GM19372 (cell line): ENCODE data around the gene RASA3.

ENCODE experiments used
- ATAC-seq: cut with Tn5 transposase; IDR thresholded peaks from one replicate; pipeline ENCODE4 v1.9.1; 2021; ENCODE audit warnings: mild to moderate bottlenecking, low read depth, moderate library complexity; ENCODE audit not compliant: unreplicated experiment

The RASA3 gene

GRCh38 chr13:114041493-114041892, 90.9 kb downstream of the RASA3 start:
- no peak for ATAC-seq

DNA sequence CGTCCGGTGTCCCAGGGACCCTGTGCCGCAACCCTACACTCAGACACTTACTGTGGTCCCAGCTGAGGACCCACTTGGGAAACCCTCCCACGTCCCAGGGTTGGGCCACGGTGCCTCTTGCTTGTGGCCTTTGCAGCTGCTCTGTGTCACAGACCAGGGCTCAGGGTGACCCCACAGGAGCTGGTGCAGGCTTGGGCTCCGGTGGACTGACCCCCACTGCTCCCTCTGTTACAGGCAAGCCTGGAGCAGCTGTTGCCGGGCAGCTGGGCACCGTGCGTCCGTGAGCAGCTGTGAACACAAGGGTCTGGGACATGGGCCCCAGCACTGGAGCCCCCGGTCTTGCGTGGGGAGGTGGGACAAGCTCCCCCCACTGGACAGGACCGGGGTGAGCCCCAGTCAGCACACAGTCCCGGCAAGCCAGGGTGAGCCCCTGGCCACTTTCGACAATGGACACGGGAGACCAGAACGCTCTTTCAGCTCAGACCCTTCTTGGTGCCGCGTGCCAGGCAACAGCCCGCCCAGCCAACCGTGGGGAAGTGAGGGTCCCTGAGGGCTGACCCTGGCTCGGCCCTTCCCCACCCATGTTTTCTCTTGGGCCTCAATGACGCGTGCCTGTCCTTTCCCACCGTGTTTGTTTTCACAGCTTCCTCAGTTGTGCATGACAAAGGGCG, 92.8 kb downstream of the RASA3 start:
- no peak for ATAC-seq

GRCh38 chr13:114038900-114039299, 93.5 kb downstream of the RASA3 start:
- ATAC-seq = no peak

DNA sequence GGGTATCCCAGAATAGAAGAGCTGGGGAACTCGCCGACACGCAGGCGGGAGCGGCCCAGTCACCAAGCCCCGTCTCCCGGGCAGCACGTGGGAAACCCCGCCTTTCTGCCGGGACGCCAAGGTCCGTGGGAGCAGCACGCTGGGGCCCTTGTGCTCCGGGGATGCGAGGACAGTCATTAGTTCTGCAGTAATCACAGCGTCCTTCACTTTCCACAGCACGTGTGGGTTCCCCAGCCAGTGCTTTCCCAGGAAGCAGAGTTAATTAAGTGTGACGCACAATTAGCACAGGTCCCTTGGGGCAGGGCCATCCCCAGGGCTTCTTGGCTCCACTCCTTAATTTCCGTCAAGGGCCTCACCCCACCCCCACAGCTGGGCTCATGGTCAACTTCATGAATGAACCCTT, 94.2 kb downstream of the RASA3 start:
- no peak for ATAC-seq

DNA sequence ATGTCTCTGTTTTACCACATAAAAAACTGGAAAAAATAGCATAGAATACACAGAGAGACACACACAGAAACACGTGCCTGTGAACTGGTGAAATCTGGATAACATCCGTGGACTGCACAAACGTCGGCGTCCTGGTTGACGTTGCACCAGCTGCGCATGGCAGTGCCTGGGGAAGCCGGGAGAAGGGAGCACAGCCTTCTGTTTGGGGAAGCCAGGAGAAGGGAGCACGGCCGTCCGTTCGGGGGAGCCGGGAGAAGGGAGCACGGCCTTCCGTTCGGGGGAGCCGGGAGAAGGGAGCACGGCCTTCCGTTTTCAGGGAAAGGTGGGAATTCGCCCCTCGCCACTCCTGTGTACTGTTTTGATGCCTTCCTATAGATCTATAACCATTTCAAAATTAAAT, 94.7 kb downstream of the RASA3 start:
- no peak for ATAC-seq

DNA sequence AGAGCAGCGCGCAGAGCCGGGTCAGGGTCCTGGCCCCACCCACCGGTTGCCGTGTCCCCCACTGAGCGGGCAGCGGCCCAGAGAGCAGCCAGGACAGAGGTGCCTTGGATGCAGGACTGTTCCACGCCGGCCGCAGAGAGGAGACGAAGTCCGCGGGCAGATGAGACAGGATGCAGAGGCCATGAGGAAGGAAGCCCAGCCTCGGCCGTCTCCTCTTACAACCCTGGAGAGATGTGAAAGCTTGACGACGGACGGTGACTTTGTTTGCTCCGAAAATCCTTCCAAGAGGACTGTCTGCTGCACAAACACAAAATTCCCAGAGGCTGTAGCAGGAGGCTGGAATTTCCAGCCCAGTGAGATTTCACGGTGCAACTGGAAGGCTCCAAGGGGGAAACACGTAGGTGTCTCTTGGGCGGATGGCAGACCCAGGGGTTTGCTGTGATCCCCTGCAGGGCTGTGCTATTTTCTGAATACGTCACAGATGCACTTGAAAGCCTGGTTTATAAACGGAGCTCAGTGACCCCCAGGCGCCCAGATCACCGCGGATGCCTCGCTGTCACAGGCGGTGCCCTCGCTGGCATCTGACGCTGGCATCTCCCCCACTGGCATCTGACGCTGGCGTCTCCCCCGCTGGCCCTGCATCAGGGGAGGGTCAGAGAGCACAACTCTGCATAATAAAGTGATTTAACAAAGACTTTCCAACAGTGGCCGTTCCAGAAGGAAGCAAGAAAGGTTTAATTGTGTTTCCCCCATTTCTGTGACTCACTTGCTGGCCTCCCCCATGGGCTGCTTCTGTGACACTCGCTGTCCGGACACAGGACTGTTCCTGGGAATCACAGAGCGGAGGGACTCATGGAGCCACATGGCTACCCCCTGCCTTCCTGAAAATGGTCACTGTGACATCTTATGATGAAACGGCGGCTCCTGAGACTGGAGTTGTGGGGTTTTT, 96.6 kb downstream of the RASA3 start:
- no peak for ATAC-seq

GRCh38 chr13:114035186-114035582, 97.2 kb downstream of the RASA3 start:
- ATAC-seq = no peak

DNA sequence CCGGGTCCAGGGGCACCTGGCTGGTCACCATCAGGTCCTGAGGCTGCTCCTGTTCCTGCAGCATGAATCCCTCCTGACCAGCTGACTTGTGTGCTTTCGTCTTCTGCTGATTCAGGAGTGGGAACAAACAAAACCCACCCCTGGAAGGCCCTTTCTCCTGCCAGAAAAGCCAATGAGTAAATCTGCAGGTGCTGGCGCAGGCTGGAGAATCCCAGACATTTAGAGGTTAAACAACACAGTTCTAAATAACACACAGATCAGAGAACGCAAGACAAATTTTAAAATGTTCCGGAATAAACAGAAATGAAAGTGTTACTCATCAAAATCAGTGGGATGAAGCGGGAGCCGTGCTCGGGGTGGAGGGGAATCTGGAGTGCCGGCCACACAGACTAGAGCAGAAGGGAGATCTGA, 97.9 kb downstream of the RASA3 start:
- ATAC-seq = no peak

DNA sequence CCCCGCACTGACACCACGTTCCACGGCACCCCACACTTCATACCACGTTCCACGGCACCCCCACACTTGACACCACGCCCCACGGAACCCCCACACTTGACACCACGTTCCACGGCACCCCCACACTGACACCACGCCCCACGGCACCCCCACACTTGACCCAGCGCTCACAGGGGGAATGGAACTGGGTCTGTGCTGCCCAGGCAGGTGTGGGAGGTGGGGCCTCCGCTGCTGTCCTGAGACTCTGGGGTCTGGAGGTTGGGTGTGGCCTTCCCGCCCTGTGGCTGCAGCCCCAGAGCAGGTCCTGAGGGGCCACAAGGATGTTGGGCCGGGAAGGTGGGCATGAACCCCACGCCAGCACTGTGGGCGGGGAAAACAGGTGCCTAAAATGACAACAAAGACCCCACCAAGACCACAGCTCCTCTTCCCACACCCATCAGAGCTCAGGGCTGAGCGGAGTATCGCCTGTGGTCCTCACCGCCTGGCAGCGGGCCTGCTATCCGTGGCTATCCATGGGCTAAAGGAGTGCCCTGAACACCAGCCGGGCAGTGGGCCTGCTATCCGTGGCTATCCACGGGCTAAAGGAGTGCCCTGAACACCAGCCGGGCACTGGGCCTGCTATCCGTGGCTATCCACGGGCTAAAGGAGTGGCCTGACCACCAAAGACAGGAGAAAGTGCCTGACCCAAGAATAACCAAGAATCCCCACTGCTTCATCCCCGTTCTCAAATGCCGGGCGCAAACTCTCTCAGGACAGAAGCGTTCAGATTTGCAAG, 98.7 kb downstream of the RASA3 start:
- no peak for ATAC-seq

DNA sequence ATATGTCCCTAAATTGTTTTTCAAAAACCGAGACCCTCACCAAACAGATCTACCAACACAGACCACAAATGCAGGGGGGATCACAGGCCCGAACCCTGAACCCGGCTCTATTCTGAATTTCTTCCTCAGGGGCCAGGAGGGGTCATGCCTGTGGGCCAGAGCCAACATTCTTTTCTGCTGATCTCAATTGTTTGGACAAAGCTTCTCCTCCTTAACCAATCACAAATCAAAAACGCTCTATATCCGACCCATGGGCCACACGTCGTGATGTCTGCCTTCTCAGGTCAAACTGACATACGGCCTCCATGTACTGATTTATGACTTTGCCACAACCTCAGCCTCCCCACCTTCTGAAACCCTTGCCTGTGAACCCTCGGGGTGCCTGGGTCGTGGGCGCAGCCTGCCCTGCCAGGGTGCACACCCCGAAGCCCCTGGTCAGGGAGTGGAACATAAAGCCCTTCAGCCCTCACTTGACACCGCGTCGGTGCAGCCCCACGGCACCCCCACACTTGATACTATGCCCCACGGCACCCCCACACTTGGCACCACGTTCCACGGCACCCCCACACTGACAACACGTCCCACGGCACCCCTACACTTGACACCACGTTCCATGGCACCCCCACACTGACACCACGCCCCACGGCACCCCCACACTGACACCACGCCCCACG, 100.2 kb downstream of the RASA3 start:
- no peak for ATAC-seq

GRCh38 chr13:114031631-114032030, 100.8 kb downstream of the RASA3 start:
- ATAC-seq = no peak

GRCh38 chr13:114030666-114031610, 101.5 kb downstream of the RASA3 start:
- no peak for ATAC-seq

DNA sequence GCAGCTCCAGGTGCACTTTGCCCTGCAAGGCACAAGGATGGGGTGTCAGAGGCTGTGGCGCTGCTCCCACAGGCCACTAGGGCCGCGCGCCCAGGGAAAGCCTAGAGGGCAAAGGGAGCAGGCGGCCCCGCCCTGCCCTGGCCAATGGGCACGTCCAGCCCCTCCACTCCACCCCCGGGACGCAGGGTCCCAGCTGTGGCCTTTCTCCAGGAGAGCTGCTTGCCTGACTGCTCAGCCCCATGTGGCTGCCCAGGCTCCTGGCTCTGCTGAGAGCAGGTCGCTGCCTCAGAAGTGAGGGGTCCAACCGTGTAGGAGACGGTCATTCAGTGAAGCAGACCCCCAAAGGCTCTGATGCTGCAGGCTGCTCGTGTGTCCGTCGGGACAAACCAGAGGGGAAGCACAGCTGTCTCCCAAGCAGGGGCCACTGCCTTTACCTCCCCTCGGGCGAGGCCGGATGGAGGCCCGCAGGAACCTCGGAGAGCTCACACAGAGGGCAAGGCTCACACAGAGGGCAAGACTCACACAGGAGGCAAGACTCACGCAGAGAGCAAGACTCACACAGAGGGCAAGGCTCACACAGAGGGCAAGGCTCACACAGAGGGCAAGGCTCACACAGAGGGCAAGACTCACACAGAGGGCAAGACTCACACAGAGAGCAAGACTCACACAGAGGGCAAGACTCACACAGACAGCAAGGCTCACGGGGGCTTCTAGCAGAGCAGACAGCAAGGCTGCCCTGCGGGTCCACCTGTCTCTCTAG, 102.4 kb downstream of the RASA3 start:
- ATAC-seq = no peak

DNA sequence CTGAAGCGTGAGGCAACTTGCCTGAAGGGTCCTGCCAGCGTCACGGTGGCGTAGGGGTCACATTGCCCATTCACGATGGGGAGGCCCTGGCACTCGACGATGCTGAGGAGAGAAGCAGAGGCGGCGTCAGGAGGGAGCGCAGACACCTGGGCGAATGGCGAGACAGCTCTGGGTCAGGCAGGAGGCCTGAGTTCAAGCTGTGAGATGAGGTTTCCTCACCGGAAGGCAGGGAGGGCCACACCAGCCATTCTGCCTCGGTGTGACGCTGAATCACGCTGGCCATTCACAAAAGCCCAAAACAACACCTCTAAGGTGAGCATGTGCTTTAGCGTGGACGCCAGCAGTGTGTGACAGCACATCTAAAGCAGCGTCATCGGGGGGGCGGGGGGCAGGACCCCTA, 104.6 kb downstream of the RASA3 start:
- ATAC-seq = no peak

GRCh38 chr13:114027046-114027715, 105.2 kb downstream of the RASA3 start:
- no peak for ATAC-seq

GRCh38 chr13:114026481-114026880, 105.9 kb downstream of the RASA3 start:
- ATAC-seq = no peak

- ATAC-seq = no peak
Measured at GRCh38 chr13:114025714-114026431, 106.5 kb downstream of the RASA3 start.

GRCh38 chr13:114025405-114025713, 107.1 kb downstream of the RASA3 start:
- ATAC-seq = no peak
